ENCODE data around the gene USP1.

Gene USP1

DNA sequence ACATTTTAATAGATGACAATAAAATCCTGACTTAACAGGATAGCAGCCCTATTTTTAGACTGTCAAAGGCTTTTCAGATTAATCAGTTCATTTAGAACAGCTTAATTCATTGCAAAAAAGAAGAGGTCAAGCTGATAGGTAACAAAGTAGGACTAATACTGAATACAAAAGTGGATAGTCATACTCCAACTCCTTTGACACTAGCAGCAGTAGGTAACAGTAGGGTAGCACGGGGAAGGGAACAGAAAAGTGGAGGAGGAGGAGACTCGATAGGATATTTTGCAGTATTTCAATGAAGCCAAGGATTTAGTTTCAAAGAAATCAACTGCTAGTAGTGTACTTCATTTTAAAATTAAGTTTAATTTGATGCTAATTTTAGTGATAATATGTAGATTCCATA is 51.1 kb downstream of the USP1 start:
- DNase-seq (ENCODE audit: low read depth, low spot score), result no peak

DNA sequence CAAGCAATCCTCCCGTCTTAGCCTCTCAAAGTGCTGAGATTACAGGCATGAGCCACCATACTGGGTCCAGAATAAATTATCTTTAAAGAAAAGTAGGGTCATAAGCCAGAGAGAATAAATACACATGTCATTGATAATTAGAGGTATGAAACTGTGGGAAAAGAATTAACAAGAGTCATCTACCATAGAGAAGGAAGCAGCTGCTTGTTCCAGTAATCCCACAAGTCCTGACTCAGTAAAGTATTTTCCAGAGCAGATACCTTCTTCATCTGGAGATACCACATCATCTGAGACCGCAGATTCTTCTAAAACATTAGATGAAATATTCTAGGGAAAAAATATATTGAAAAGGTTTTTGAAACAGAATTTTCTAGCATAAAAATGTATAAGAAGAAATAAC is 55.7 kb downstream of the USP1 start:
- no peak for DNase-seq (ENCODE audit: low read depth, low spot score)

DNA sequence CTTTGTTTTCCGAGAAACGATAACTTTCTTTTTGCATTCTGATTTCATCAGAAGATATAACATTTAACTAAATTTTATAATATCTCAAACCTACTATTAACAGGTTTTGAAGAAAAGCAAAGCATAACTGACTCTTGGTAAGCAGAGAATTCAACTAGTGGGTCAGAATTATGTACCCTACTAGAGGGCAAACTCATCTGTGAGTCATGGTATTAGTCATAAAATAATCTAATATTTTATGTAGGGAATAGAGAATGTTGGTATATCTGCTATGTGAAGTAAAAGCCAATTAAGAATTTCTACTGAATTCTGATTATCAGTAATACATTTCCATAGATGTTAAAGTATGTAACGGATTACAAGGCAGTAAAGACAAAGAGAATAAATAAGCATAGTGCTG is 56.8 kb downstream of the USP1 start:
- no peak for DNase-seq (ENCODE audit: low read depth, low spot score)

DNA sequence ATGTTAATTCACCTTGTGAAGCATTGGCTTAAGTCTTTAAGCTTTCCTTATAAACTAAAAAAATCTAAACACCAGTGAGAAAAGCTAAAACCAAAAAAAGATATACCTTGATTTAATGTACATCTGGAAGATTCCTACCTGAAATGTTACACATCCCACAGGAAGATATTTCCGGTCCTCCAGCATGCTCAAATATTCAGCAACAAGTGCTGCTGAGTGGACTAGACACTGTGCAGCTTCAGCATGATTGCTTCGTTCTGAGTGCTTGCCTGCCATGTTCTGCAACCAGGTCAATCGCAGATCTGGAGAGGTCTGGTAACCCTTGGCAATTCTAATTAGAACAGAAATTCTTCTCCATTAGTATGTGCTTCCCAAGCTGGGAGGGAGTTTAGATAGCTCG is 57.3 kb downstream of the USP1 start:
- no peak for DNase-seq (ENCODE audit: low read depth, low spot score)

DNA sequence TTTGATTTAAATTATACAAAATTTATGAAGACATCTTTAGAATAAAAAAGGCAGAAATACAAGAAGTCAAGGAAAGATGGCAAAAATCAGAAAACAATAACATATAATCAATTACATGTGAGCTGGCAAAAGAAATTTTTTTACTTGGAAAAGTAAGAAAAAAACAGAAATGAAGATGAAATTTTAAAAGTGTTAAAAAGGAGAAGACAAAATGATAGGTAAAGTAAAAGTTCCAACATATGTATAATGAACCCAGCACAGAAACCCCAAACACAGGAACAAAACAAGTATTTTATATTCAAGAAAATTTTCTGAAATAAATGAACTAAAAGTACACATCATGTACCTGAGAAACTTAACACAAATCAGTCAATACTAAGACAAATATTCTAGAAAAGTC is 63.4 kb downstream of the USP1 start:
- DNase-seq (ENCODE audit: low read depth, low spot score), result no peak

All from activated naive CD8-positive, alpha-beta T cell treated with anti-CD3 and anti-CD28 coated beads, Interleukin-2, amount 50 U/mL, for 16 hours (primary cell).